T-helper 2 cell treated with Interferon-gamma antibody and Interleukin-4, amounts not matched to agents 100 ng/mL and 5 ng/mL, for 36 hours (primary cell): Measurements from ENCODE around the gene DAPK2. TPM values are rescaled to one million over a fixed set of nuclear protein-coding genes. Genes with fewer than 3 reads are reported as not detected.
"Not testable (repeated sequence)": the region's sequence is repeated elsewhere in the genome, so short reads cannot be mapped to it uniquely, and the experiment has no call there.

ENCODE experiments used
- intact Hi-C: fragments of 100-400 bp; cut with micrococcal nuclease; formaldehyde crosslinking; loops from one replicate; pipeline ENCODE4 v1.15.1; 2023
- total RNA-seq: library from RNA; stranded (reverse); gene quantifications from 2 replicates; pipeline ENCODE4 v1.2.3, GENCODE V29; 2022

The DAPK2 gene
- total RNA-seq, 1 donor from 2014 or later: 3.9 TPM

DNA sequence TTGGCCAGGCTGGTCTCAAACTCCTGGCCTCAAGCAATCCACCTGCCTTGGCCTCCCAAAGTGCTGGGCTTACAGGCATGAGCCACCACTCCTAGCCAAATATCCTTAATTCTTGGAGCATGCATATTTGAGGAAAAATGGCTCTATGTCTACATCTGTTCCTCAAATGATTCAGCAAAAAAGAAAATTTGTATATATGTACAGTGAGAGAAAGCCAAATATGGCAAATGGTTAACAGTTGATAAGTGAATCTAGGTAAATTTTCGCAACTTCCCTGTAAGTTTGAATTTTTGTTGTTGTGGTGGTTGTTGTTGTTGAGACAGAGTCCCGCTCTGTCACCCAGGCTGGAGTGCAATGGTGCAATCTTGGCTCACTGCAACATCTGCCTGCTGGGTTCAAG is 12.8 kb upstream of the DAPK2 start:
- intact Hi-C loops: not testable (repeated sequence)

GRCh38 chr15:64058279-64058678 is 12.0 kb upstream of the DAPK2 start:
- intact Hi-C loops: no loop called here

DNA sequence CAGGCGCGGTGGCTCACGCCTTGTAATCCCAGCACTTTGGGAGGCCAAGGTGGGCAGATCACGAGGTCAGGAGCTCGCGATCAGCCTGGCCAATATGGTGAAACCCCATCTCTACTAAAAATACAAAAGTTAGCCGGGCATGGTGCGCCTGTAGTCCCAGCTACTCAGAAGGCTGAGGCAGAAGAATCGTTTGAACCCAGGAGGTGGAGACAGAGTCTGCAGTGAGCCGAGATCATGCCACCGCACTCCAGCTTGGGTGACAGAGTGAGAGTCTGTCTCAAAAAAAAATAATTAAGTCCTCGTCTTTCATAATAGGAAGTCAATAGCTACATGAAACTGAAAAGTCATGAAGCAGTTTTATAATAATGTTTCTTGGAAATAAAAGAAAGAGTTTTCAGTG is 7.4 kb upstream of the DAPK2 start:
- intact Hi-C loops: not testable (repeated sequence)

DNA sequence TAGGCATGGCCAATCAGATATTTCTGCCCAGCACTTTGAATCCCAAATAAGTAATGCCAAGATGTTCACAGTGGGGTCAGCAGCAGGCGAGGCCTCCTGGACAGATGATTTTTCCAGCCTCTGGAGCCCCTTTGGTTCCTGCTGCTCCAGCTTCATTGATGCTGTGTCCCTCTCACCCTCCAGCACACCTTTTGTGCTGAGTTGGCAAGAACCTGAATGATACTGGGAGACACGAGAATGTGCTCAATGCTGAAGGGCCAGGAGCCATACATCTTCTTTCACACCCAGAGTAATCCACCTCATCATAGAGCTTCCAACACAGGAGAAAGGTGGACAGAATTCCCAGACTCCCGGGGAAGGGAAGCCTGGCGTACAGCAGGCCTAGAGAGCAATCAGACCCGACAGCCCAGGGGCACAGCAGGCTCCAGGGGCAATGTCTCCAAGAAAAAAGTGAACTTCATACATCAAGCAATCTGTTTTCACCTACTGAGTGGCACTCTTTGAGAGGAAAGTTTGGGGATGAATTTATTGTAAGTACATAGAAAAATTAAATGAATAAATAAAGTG is 6.7 kb upstream of the DAPK2 start:
- intact Hi-C loops: no loop called here

DNA sequence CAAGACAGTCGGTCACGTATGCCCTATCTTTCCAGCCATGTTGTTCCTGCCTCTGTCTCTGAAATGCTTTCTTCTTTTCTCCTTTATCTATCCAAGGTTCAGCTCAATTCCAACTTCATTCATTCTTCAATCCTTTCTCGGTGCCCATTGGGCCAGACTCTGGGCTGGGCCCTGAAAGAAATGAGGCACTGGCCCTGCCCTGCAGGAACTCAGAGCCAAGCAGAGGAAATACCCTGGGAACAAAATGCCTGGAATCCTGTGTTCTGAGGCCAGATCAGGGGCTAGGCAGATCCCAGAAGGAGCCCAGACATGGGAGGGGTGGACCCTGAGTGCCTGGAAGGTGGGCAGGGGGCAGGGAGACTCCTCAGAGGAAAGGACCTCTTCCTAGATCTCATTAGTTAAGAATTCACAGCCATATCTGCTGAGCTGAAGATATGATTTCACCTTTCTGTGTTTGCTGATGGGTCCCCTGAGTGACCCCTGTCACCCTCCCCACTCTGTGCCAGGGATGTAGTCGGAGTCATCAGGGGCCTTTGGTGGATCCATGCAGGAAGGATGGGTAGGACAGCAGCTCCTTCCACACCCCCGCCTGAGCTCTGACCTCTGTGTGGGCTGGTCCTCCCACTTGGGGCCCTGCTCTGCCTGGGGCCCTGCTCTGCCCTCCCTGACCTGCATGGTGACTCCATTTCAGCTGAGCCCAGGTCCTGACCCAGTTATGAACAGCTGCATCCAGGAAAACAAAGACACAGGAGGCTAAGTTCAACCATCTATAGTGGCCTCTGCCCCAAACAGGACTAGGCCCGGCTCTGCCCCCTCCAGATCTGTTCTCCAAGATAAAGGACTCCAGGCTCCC is 5.3 kb upstream of the DAPK2 start:
- intact Hi-C loops: no loop called here

- intact Hi-C loops: no loop called here
Measured at GRCh38 chr15:64051093-64051402, 4.8 kb upstream of the DAPK2 start.

DNA sequence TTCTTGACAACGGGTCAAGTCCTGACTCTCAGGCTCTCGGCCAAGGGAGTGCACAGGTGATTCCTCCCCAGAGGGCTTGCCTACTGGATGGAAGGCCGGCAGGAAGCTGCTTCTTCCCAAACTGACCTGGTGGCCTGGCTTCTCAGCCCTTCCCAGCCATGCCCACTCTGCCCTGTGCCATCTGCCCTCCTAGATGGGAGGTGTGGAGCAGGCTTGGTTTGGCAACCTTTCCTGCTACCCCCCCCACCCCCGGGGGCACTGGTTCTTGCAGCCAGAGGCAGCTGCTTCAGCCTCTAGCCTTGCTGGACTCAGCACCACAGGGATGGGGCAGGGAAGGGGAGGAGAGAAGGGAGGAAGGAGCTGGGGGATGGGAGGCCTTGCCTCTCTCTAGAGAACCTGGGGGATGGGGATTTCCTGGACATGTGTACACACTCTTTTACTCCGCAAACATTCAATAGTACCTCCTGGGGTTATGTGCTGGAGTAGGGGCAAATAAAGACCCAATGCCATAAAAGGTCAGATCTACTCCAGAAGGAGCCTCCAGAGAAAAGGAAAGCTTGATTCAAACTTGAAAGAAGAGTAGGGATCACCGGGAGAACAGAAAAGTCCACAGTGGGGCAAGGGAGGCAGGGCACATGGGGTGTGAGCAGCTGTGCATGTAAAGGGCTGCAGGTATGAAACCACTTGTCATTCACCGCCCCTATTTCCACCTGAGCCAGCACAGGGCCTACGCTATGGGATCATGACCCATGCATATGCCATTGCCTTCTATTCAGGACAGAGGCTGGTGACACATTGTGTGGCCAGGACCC is 4.2 kb upstream of the DAPK2 start:
- intact Hi-C loops: no loop called here

DNA sequence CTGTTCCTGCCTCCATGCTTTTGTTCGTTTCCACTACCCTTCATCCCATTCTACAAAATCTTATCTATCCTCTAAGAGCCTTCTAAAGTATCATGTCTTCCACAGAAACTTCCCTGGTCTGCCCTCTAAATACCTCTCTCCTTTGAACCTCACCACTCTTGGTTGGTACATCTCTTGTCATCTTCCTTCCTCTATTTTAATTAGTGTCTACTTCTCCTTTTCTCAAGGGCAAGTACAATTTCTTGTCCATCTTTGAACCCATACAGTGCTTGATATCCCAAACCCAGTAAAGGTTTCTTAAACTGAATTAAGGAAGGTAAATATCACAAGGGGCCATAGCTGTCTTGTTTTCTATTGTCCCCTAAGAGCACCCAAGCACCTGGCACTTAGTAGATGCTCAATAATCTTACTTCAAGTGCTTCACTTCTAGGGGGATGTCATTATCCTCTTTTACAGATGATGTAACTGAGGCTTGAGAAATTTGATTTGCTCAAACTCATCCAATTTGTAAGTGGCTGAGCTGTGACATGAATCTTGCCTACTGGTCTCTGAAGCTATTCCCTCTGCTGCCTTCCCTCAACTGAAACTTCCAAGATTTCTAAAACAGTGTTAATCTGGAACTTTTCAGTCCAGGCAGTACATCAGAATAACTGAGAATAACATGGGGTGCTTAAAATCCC is 2.6 kb upstream of the DAPK2 start:
- intact Hi-C loops: loop anchor here (5.0 kb wide), 1 partner anchor 157 kb away; no protein-coding TSS in a partner anchor

DNA sequence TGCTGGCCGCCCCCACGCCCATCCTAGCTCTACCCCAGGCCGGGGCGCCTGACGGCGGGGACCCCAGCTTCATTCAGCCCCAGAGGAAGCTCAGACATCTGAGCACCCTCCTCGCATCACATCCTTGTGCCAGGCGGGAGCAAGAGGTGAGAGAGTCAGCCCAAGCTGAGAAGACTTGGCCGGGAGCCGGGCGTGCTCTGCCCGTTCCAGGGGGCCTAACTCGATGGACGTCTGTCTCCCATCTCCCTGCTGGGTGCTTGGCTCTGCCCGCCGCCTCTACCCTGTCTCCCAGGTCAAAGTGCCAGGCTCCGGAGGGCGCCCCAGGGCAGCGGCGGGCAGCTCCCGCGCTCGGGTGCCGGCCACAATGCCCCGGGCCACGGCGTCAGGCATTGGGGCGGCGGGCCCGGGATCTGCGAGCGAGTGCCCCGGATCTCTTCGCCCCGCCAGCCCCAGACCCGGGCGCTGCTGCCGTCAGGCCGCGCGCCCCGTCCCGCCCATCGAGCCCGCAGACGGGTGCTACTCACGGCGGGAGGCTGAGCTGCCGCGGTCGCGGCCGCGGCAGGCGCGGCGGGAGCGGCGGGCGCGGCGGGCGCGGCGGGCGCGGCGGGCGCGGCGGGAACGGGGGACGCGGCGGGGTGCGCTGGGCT is 388 bp downstream of the DAPK2 start:
- intact Hi-C loops: loop anchor here (1.0 to 5.0 kb wide), 5 partner anchors 35 to 436 kb away; no protein-coding TSS in a partner anchor

DNA sequence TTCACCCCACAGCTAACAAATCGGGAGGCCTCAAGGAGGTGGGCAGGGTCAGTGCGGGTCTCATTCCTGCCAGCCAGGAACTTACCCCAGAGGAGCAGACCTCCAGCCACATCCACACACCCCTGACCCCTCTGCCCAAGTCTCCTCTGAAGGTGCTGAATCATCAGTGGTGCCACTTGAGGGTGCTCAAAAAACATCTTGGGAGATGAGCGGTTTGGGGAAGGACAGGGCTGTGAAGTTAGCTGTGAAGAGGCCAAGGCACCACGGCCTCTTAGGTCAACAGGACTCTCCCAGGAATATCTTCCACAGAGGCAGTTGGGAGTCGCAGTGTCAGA is 1.2 kb downstream of the DAPK2 start:
- intact Hi-C loops: loop anchor here (5.0 kb wide), 1 partner anchor 153 kb away; no protein-coding TSS in a partner anchor

DNA sequence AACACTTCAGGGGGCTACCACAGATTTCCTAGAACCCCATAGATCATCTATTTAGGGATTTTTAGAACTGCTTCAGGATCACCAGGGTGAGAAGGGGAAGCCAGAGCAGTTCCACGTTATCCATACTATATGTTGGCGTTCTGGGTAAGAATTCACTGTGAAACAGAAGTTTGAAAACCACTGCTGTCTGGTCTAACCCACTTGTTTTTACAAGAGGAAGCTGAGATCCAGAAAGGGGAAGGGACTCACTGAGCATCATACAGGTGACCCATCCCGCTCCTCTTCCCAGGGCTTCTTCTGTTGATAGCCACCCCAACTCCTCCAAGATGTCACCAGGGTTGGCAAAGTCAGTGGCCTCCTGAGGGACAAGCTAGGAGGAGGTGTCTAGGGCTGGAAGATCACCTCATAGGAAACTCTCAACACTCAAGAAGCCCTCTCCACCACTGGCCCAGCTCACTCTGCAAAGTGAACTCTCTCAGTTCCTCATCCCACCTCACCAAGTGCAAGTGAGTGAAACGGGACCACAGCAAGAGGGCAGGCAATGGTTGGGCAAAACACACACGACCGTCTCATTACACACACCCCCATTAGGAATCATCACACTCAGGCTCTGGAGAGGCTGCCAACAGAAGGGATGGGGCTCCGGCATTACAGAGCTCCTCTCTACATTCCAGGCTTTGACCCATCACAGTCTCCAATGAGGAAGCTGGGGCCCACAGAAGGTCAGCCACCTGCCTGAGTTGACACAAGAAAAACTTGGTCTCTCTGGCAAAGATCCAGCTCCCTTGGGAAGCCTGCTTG is 1.8 kb downstream of the DAPK2 start:
- intact Hi-C loops: loop anchor here (5.0 kb wide), 1 partner anchor 152 kb away; no protein-coding TSS in a partner anchor

- intact Hi-C loops: no loop called here
Measured at GRCh38 chr15:64038878-64039610, 7.2 kb downstream of the DAPK2 start.

DNA sequence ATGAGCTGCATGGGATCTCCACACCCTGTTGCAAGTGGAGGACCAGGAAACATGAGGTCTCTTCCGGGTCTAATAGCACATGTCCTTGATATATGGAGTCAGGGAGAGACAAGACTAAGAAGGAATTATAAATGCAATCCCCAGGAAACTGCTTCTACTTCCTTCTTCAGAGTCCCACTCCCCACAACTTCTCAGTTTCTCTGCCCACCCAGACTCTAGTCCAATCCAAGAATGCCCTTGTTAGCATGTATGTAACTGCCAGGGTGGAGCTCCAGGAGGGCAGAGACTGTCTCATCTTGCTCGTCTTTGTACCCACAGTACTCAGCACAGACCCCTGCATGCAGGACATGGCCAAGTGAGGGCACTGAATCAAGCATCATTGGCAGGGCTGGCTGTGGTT is 8.3 kb downstream of the DAPK2 start:
- intact Hi-C loops: no loop called here

- intact Hi-C loops: no loop called here
Measured at GRCh38 chr15:64037116-64037515, 9.2 kb downstream of the DAPK2 start.

- intact Hi-C loops: no loop called here
Measured at GRCh38 chr15:64035525-64035924, 10.8 kb downstream of the DAPK2 start.

DNA sequence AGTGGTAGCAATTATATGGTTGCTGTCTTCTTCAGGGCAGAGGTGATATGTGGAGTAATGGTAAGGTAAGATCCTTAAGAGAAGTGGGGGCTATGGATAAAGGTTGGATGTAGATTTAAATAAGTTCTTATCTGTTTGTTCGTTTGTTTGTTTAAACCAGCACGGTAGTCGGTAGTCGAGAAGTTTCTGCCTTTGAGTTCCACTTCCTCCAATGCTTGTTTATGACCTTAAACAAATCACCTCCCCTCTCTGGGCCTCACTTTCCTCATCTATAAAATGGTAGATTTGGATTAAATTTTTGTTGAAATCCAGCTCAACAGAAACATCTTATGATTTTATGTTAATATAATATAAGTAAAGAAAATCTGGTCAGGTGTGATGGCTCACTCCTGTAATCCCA is 11.8 kb downstream of the DAPK2 start:
- intact Hi-C loops: no loop called here

GRCh38 chr15:64032329-64032728 is 14.0 kb downstream of the DAPK2 start:
- intact Hi-C loops: no loop called here

- intact Hi-C loops: no loop called here
Measured at GRCh38 chr15:64030123-64030522, 16.2 kb downstream of the DAPK2 start.

- intact Hi-C loops: no loop called here
Measured at GRCh38 chr15:64029633-64030032, 16.7 kb downstream of the DAPK2 start.

- intact Hi-C loops: no loop called here
Measured at GRCh38 chr15:64029110-64029509, 17.2 kb downstream of the DAPK2 start.
